GM12875 (cell line): ENCODE data around the gene ANKRD9.

Source experiments
- H3K4me3 ChIP-seq: one replicate; pipeline ENCODE4 v1.5.1; 2011; ENCODE audit warnings: low read depth, low read length, control low read depth
- CTCF ChIP-seq: IDR thresholded peaks from 2 replicates; pipeline ENCODE4 v1.5.1; 2011; ENCODE audit warnings: low read depth, mild to moderate bottlenecking, control low read depth, inconsistent platforms, low read length, moderate library complexity, borderline replicate concordance; ENCODE audit not compliant: insufficient read depth

The ANKRD9 gene

GRCh38 chr14:102540315-102541028, 30.9 kb upstream of the ANKRD9 start:
- no peak overlapping the region for H3K4me3 ChIP-seq
- TF ChIP-seq CTCF, result no peak

- H3K4me3 ChIP-seq, result no peak overlapping the region
- TF ChIP-seq CTCF, result no peak
Observed at GRCh38 chr14:102539544-102540314, 30.2 kb upstream of the ANKRD9 start.

GRCh38 chr14:102538602-102539543, 29.3 kb upstream of the ANKRD9 start:
- no peak for TF ChIP-seq CTCF
- H3K4me3 ChIP-seq, result no peak overlapping the region

GRCh38 chr14:102537981-102538601, 28.5 kb upstream of the ANKRD9 start:
- TF ChIP-seq CTCF, result no peak

GRCh38 chr14:102532204-102532658, 22.7 kb upstream of the ANKRD9 start:
- no peak for TF ChIP-seq CTCF

More at GRCh38 chr14:102537981-102538601, 28.5 kb upstream of the ANKRD9 start:
- no peak overlapping the region for H3K4me3 ChIP-seq

GRCh38 chr14:102530828-102531478, 21.4 kb upstream of the ANKRD9 start:
- H3K4me3 ChIP-seq, result no peak overlapping the region
- TF ChIP-seq CTCF, result no peak

More at GRCh38 chr14:102532204-102532658, 22.7 kb upstream of the ANKRD9 start:
- no peak overlapping the region for H3K4me3 ChIP-seq
